Astrocyte (in vitro differentiated cells and primary cell): Measurements from ENCODE around the gene TCTN1. TPM values are rescaled to one million over a fixed set of nuclear protein-coding genes. Genes with fewer than 3 reads are reported as not detected.

Source experiments
- DNase-seq: peaks from one replicate; pipeline ENCODE4 v3.0.0-alpha.2; 2010; ENCODE audit warnings: low read depth
- FAIRE-seq: peaks from 2 replicates; lab custom pipeline; 2011; peaks lifted over from hg19 to GRCh38; lab: Jason Lieb, UNC
- H2AFZ ChIP-seq: 2 replicates; pipeline ENCODE4 v1.6.0; 2012; ENCODE audit warnings: low read depth, low read length, inconsistent platforms
- H3K27ac ChIP-seq: 2 replicates; pipeline ENCODE4 v1.5.1; 2011; ENCODE audit warnings: low read depth, low read length, inconsistent platforms
- H3K27me3 ChIP-seq: 2 replicates; pipeline ENCODE4 v1.6.0; 2011; ENCODE audit warnings: low read length, inconsistent platforms; ENCODE audit not compliant: insufficient read depth
- H3K36me3 ChIP-seq: 2 replicates; pipeline ENCODE4 v1.5.1; 2011; ENCODE audit warnings: low read length, inconsistent platforms; ENCODE audit not compliant: insufficient read depth
- H3K4me1 ChIP-seq: 2 replicates; pipeline ENCODE4 v1.5.1; 2011; ENCODE audit warnings: low read length, inconsistent platforms; ENCODE audit not compliant: insufficient read depth
- H3K4me2 ChIP-seq: 2 replicates; pipeline ENCODE4 v1.6.0; 2012; ENCODE audit warnings: low read length, inconsistent platforms
- H3K4me3 ChIP-seq: 2 replicates; pipeline ENCODE4 v1.5.1; 2011; ENCODE audit warnings: low read depth, mild to moderate bottlenecking, low read length, inconsistent platforms; ENCODE audit not compliant: insufficient read depth
- H3K79me2 ChIP-seq: 2 replicates; pipeline ENCODE4 v1.6.0; 2012; ENCODE audit warnings: mild to moderate bottlenecking, low read length, inconsistent platforms; ENCODE audit not compliant: insufficient read depth
- H3K9ac ChIP-seq: 2 replicates; pipeline ENCODE4 v1.6.0; 2012; ENCODE audit warnings: mild to moderate bottlenecking, low read length, inconsistent platforms
- H3K9me3 ChIP-seq: 2 replicates; pipeline ENCODE4 v1.5.1; 2012; ENCODE audit warnings: low read depth, mild to moderate bottlenecking, low read length, inconsistent platforms; ENCODE audit not compliant: insufficient read depth
- H4K20me1 ChIP-seq: 2 replicates; pipeline ENCODE4 v1.6.0; 2012; ENCODE audit warnings: low read length, inconsistent platforms; ENCODE audit not compliant: insufficient read depth
- H3K27ac Mint-ChIP-seq: one replicate; pipeline ENCODE4 v1.8.0; 2021; ENCODE audit warnings: mild to moderate bottlenecking, mixed read lengths; ENCODE audit not compliant: unreplicated experiment
- H3K27me3 Mint-ChIP-seq: one replicate; pipeline ENCODE4 v1.8.0; 2021; ENCODE audit warnings: low read depth, mixed read lengths; ENCODE audit not compliant: unreplicated experiment
- H3K36me3 Mint-ChIP-seq: one replicate; pipeline ENCODE4 v1.8.0; 2021; ENCODE audit warnings: low read depth, mixed read lengths; ENCODE audit not compliant: unreplicated experiment
- H3K4me1 Mint-ChIP-seq: one replicate; pipeline ENCODE4 v1.8.0; 2021; ENCODE audit warnings: low read depth, mixed read lengths; ENCODE audit not compliant: unreplicated experiment
- H3K4me3 Mint-ChIP-seq: one replicate; pipeline ENCODE4 v1.8.0; 2021; ENCODE audit warnings: mild to moderate bottlenecking, moderate library complexity, mixed read lengths; ENCODE audit not compliant: unreplicated experiment
- H3K9me3 Mint-ChIP-seq: one replicate; pipeline ENCODE4 v1.8.0; 2021; ENCODE audit warnings: mild to moderate bottlenecking, mixed read lengths; ENCODE audit not compliant: unreplicated experiment
- CTCF ChIP-seq: IDR thresholded peaks from 2 replicates; pipeline ENCODE4 v1.5.1; 2011; ENCODE audit warnings: low read depth, mild to moderate bottlenecking, inconsistent platforms, low read length, moderate library complexity; ENCODE audit not compliant: insufficient read depth
- EZH2 ChIP-seq: IDR thresholded peaks from 2 replicates; pipeline ENCODE4 v1.6.1; 2012; ENCODE audit warnings: mild to moderate bottlenecking, low read length, inconsistent platforms; ENCODE audit not compliant: insufficient read depth
- total RNA-seq: library from RNA; stranded (reverse); gene quantifications from 2 replicates; pipeline ENCODE4 v1.2.1, GENCODE V29; 2021

The TCTN1 gene
- total RNA-seq, 1 donor from 2014 or later, result 22.6 TPM

- DNase-seq (no peak), FAIRE-seq (no peak)
- no peak overlapping the region for H3K27ac ChIP-seq
- H3K9me3 ChIP-seq, result no peaks in the 10 kb centered on the region
- no peak overlapping the region for H3K4me3 ChIP-seq
- no peak overlapping the region for H3K4me2 ChIP-seq
- H2AFZ ChIP-seq, result no peak overlapping the region
- H3K9ac ChIP-seq, result no peak overlapping the region
- peaks cover 43% of the 10 kb centered on the region for H3K4me1 Mint-ChIP-seq
- H3K36me3 Mint-ChIP-seq, result no peaks in the 10 kb centered on the region
- H3K27me3 ChIP-seq, result no peaks in the 10 kb centered on the region
- H3K27me3 Mint-ChIP-seq, result no peaks in the 10 kb centered on the region
- no peaks in the 10 kb centered on the region for H3K36me3 ChIP-seq
- peaks cover 33% of the 10 kb centered on the region for H3K4me1 ChIP-seq
- TF ChIP-seq CTCF (no peak), EZH2 (no peak)
- H3K4me3 Mint-ChIP-seq, result no peak overlapping the region
- no peaks in the 10 kb centered on the region for H3K9me3 Mint-ChIP-seq
- no peaks in the 10 kb centered on the region for H3K79me2 ChIP-seq
- H3K27ac Mint-ChIP-seq, result peak overlapping the region; percentile 92
- H4K20me1 ChIP-seq, result no peaks in the 10 kb centered on the region
Measured at GRCh38 chr12:110637869-110638441, 24.0 kb downstream of the TCTN1 start.

- H3K4me1 Mint-ChIP-seq, result peaks cover 43% of the 10 kb centered on the region
Measured at GRCh38 chr12:110638796-110639195, 24.9 kb downstream of the TCTN1 start.

More at GRCh38 chr12:110638796-110639195, 24.9 kb downstream of the TCTN1 start:
- H3K27me3 ChIP-seq, result no peaks in the 10 kb centered on the region
- Mint-ChIP-seq H3K9me3 (no peaks in the 10 kb centered on the region), H3K4me3 (no peak overlapping the region), H3K36me3 (no peaks in the 10 kb centered on the region), H3K27ac (peak overlapping the region; percentile 92), H3K27me3 (no peaks in the 10 kb centered on the region)
- no peak overlapping the region for H3K27ac ChIP-seq
- peaks cover 33% of the 10 kb centered on the region for H3K4me1 ChIP-seq
- H3K36me3 ChIP-seq, result no peaks in the 10 kb centered on the region
- FAIRE-seq, result no peak
- no peaks in the 10 kb centered on the region for H3K79me2 ChIP-seq
- H3K9me3 ChIP-seq, result no peaks in the 10 kb centered on the region
- TF ChIP-seq EZH2 (no peak), CTCF (no peak)
- H2AFZ ChIP-seq, result no peak overlapping the region
- H3K4me3 ChIP-seq, result no peak overlapping the region
- H3K9ac ChIP-seq, result no peak overlapping the region
- H3K4me2 ChIP-seq, result no peak overlapping the region
- no peak for DNase-seq
- no peaks in the 10 kb centered on the region for H4K20me1 ChIP-seq
